K562 (cell line): ENCODE results near the gene PKLR. TPM values are rescaled to one million over a fixed set of nuclear protein-coding genes. Genes with fewer than 3 reads are reported as not detected.

Source experiments
- ARNT ChIP-seq, 2 experiments: fragments of 450-650 bp; IDR thresholded peaks; 2 replicates each; pipeline ENCODE4 v1.6.1; 2016; ENCODE audit warnings: mild to moderate bottlenecking in 1 of 2
- ESRRB ChIP-seq: fragments of 250-450 bp; sonication (Bioruptor Pico); IDR thresholded peaks from 2 replicates; pipeline ENCODE4 v1.5.0; 2020; ENCODE audit warnings: mild to moderate bottlenecking, moderate library complexity, borderline replicate concordance
- GTF2E2 ChIP-seq: fragments of 200-800 bp; sonication (Bioruptor generic); IDR thresholded peaks from 2 replicates; pipeline ENCODE4 v1.6.1; 2016; ENCODE audit warnings: missing genetic modification characterization, missing compliant biosample characterization
- GTF2F1 ChIP-seq: IDR thresholded peaks from 2 replicates; pipeline ENCODE4 v1.6.1; 2011; ENCODE audit warnings: low read depth, low read length, improper control_type of control experiment
- HNRNPH1 ChIP-seq: fragments of 200-400 bp; formaldehyde crosslinking; optimal IDR thresholded peaks from 2 replicates; pipeline ENCODE3; 2017; ENCODE audit warnings: low read depth, mild to moderate bottlenecking, low read length, moderate library complexity
- KLF10 ChIP-seq: fragments of 250-450 bp; sonication (Bioruptor Pico); IDR thresholded peaks from 2 replicates; pipeline ENCODE4 v1.6.1; 2021; ENCODE audit warnings: matching md5 sums
- MBD2 ChIP-seq: sonication (generic); IDR thresholded peaks from 2 replicates; pipeline ENCODE4 v1.6.1; 2016; ENCODE audit warnings: low read depth, borderline replicate concordance
- NR2F6 ChIP-seq: fragments of 450-650 bp; formaldehyde crosslinking; IDR thresholded peaks from 2 replicates; pipeline ENCODE4 v1.4.0; 2020; ENCODE audit warnings: mild to moderate bottlenecking
- PCBP2 ChIP-seq: fragments of 200-400 bp; formaldehyde crosslinking; IDR thresholded peaks from 2 replicates; pipeline ENCODE4 v1.6.1; 2018; ENCODE audit warnings: low read length, low read depth, mild to moderate bottlenecking, moderate library complexity; ENCODE audit not compliant: poor library complexity, severe bottlenecking
- SRSF7 ChIP-seq: fragments of 200-400 bp; formaldehyde crosslinking; optimal IDR thresholded peaks from 2 replicates; pipeline ENCODE3; 2017; ENCODE audit warnings: mild to moderate bottlenecking, low read depth, low read length
- TBP ChIP-seq: optimal IDR thresholded peaks from 2 replicates; pipeline ENCODE3; 2011; ENCODE audit warnings: low read depth, low read length, improper control_type of control experiment
- TRIM28 ChIP-seq: fragments of 450-650 bp; IDR thresholded peaks from 2 replicates; pipeline ENCODE4 v1.6.1; 2017
- ZNF140 ChIP-seq: fragments of 250-450 bp; sonication (Bioruptor Pico); IDR thresholded peaks from 2 replicates; pipeline ENCODE4 v1.8.0; 2021; ENCODE audit warnings: moderate library complexity, mild to moderate bottlenecking, inconsistent platforms
- ZNF316 ChIP-seq: fragments of 450-650 bp; IDR thresholded peaks from 2 replicates; pipeline ENCODE4 v1.6.1; 2016
- ZNF584 ChIP-seq: fragments of 200-800 bp; sonication (Bioruptor generic); IDR thresholded peaks from 2 replicates; pipeline ENCODE4 v1.6.1; 2016; ENCODE audit warnings: low read depth, mild to moderate bottlenecking, missing genetic modification characterization, missing compliant biosample characterization
- polyA plus RNA-seq, 8 experiments: library from polyadenylated mRNA; depleted of rRNA in 4 of 8; stranded (reverse) in 5 of 8; unstranded in 3 of 8; fragments of >200 nt; fragmentation: Nextera tagmentation in 2 of 8; fragmentation: Illumina TruSeq in 1 of 8; extraction: Ambion mirVana in 2 of 8; extraction: Trizol in 1 of 8; gene quantifications; 2 replicates each; pipeline versions ENCODE4 v1.2.1 to v1.2.3, GENCODE V29; 2011 to 2014; ENCODE audit warnings: inconsistent platforms in 1 of 8, missing spikeins in 1 of 8
- total RNA-seq, 7 experiments: library from RNA; depleted of rRNA in 6 of 7; stranded (reverse); fragments of >200 nt in 6 of 7; fragmentation: Illumina TruSeq in 2 of 7; extraction: Trizol in 2 of 7; gene quantifications; 2 replicates each; pipeline versions ENCODE4 v1.2.1 to v1.2.3, GENCODE V29; 2011 to 2021; ENCODE audit warnings: low replicate concordance in 1 of 7
- TF ChIP-seq, protein P1 (sequence below): sonication (generic); formaldehyde crosslinking; IDR thresholded peaks from 2 replicates; pipeline ENCODE4 v1.8.0; 2023; ENCODE audit warnings: missing genetic modification reagents, mild to moderate bottlenecking, borderline replicate concordance
- TF ChIP-seq, protein P2 (sequence below): fragments of 250-450 bp; sonication (Bioruptor Pico); IDR thresholded peaks from 2 replicates; pipeline ENCODE4 v1.5.0; 2021
- TF ChIP-seq, protein P3 (sequence below): fragments of 450-650 bp; formaldehyde crosslinking; conservative IDR thresholded peaks from 2 replicates; pipeline ENCODE4 v1.4.0; 2022; ENCODE audit warnings: mild to moderate bottlenecking, missing genetic modification characterization
- TF ChIP-seq, protein P4 (sequence below): fragments of 450-650 bp; IDR thresholded peaks from 2 replicates; pipeline ENCODE4 v1.6.1; 2016; ENCODE audit warnings: missing biosample characterization, missing genetic modification characterization
- TF ChIP-seq, protein P5 (sequence below): fragments of 450-650 bp; formaldehyde crosslinking; IDR thresholded peaks from 2 replicates; pipeline ENCODE4 v1.4.0; 2022; ENCODE audit warnings: missing genetic modification characterization

PKLR gene
- total and polyA plus RNA-seq, 9 of the 15 experiments (the other 6 are each of a cell fraction or from before 2014, with no cell fraction given) = 10.7 to 78.4 (median 38.2) TPM

DNA sequence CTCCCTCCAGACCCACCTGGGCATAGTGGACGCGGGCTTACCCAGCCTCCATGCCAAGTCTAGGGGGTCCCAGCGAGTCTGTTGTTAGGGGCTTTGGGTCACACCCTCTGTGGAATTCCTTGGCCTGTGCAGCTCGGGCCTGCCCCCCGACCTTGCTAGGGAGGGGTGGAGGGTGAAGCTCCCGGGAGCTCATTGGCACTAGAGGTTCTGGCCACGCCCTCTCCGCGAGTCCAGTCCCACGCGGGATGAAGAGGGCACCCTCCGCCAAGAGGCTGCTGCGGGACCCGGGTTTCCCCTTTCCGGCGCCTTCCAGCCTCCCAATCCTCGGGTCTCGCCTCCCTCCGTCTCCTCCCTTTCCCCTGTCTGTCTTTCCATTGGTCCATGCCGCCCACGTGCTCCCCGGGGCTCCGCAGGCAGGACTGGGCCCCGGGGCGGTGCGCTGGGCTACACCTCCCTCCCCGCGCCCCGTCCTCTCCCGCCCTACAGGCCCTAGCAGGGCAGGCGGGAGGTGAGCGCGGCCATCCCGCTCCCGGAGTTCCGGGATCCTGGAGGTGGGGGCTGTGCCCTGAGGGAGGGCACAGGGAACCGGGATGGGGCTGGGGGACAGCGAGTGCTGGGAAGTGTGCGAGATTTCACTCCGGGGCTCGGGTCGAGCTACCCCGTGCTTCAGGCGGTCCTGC is 22.9 kb upstream of the PKLR start (continued):
- TF ChIP-seq, protein P1, sequence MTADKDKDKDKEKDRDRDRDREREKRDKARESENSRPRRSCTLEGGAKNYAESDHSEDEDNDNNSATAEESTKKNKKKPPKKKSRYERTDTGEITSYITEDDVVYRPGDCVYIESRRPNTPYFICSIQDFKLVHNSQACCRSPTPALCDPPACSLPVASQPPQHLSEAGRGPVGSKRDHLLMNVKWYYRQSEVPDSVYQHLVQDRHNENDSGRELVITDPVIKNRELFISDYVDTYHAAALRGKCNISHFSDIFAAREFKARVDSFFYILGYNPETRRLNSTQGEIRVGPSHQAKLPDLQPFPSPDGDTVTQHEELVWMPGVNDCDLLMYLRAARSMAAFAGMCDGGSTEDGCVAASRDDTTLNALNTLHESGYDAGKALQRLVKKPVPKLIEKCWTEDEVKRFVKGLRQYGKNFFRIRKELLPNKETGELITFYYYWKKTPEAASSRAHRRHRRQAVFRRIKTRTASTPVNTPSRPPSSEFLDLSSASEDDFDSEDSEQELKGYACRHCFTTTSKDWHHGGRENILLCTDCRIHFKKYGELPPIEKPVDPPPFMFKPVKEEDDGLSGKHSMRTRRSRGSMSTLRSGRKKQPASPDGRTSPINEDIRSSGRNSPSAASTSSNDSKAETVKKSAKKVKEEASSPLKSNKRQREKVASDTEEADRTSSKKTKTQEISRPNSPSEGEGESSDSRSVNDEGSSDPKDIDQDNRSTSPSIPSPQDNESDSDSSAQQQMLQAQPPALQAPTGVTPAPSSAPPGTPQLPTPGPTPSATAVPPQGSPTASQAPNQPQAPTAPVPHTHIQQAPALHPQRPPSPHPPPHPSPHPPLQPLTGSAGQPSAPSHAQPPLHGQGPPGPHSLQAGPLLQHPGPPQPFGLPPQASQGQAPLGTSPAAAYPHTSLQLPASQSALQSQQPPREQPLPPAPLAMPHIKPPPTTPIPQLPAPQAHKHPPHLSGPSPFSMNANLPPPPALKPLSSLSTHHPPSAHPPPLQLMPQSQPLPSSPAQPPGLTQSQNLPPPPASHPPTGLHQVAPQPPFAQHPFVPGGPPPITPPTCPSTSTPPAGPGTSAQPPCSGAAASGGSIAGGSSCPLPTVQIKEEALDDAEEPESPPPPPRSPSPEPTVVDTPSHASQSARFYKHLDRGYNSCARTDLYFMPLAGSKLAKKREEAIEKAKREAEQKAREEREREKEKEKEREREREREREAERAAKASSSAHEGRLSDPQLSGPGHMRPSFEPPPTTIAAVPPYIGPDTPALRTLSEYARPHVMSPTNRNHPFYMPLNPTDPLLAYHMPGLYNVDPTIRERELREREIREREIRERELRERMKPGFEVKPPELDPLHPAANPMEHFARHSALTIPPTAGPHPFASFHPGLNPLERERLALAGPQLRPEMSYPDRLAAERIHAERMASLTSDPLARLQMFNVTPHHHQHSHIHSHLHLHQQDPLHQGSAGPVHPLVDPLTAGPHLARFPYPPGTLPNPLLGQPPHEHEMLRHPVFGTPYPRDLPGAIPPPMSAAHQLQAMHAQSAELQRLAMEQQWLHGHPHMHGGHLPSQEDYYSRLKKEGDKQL (CRISPR knock-in tag) = no peak
- TF ChIP-seq TRIM28 (no peak; the same call in 1 of the 2 replicates), GTF2F1 (no peak), PCBP2 (no peak), TBP (peak; percentile 51), MBD2 (0 out of 2 replicates have a peak, but pooled peaks have one; percentile 34), ZNF316 (no peak), KLF10 (CRISPR knock-in tag) (no peak), HNRNPH1 (no peak), NR2F6 (no peak), ESRRB (CRISPR knock-in tag) (no peak), ZNF140 (CRISPR knock-in tag) (no peak), GTF2E2 (no peak), SRSF7 (no peak), ZNF584 (CRISPR knock-in tag) (no peak), ARNT (IDR thresholded peaks at IDR 0.05) (no peak; a peak in 1 of 4 replicates)
- TF ChIP-seq, protein P2, sequence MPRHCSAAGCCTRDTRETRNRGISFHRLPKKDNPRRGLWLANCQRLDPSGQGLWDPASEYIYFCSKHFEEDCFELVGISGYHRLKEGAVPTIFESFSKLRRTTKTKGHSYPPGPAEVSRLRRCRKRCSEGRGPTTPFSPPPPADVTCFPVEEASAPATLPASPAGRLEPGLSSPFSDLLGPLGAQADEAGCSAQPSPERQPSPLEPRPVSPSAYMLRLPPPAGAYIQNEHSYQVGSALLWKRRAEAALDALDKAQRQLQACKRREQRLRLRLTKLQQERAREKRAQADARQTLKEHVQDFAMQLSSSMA (CRISPR knock-in tag) = no peak
- TF ChIP-seq, protein P3, sequence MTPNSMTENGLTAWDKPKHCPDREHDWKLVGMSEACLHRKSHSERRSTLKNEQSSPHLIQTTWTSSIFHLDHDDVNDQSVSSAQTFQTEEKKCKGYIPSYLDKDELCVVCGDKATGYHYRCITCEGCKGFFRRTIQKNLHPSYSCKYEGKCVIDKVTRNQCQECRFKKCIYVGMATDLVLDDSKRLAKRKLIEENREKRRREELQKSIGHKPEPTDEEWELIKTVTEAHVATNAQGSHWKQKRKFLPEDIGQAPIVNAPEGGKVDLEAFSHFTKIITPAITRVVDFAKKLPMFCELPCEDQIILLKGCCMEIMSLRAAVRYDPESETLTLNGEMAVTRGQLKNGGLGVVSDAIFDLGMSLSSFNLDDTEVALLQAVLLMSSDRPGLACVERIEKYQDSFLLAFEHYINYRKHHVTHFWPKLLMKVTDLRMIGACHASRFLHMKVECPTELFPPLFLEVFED (CRISPR knock-in tag) = no peak
- TF ChIP-seq, protein P4, sequence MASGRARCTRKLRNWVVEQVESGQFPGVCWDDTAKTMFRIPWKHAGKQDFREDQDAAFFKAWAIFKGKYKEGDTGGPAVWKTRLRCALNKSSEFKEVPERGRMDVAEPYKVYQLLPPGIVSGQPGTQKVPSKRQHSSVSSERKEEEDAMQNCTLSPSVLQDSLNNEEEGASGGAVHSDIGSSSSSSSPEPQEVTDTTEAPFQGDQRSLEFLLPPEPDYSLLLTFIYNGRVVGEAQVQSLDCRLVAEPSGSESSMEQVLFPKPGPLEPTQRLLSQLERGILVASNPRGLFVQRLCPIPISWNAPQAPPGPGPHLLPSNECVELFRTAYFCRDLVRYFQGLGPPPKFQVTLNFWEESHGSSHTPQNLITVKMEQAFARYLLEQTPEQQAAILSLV = no peak
- TF ChIP-seq, protein P5, sequence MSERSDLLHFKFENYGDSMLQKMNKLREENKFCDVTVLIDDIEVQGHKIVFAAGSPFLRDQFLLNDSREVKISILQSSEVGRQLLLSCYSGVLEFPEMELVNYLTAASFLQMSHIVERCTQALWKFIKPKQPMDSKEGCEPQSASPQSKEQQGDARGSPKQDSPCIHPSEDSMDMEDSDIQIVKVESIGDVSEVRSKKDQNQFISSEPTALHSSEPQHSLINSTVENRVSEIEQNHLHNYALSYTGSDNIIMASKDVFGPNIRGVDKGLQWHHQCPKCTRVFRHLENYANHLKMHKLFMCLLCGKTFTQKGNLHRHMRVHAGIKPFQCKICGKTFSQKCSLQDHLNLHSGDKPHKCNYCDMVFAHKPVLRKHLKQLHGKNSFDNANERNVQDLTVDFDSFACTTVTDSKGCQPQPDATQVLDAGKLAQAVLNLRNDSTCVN (CRISPR knock-in tag) = no peak
